ENCODE measurements around the gene DIRAS3. TPM values are rescaled to one million over a fixed set of nuclear protein-coding genes. Genes with fewer than 3 reads are reported as not detected.

The DIRAS3 gene
- total RNA-seq, 1 experiment from 2014 or later, result 1.9 TPM

DNA sequence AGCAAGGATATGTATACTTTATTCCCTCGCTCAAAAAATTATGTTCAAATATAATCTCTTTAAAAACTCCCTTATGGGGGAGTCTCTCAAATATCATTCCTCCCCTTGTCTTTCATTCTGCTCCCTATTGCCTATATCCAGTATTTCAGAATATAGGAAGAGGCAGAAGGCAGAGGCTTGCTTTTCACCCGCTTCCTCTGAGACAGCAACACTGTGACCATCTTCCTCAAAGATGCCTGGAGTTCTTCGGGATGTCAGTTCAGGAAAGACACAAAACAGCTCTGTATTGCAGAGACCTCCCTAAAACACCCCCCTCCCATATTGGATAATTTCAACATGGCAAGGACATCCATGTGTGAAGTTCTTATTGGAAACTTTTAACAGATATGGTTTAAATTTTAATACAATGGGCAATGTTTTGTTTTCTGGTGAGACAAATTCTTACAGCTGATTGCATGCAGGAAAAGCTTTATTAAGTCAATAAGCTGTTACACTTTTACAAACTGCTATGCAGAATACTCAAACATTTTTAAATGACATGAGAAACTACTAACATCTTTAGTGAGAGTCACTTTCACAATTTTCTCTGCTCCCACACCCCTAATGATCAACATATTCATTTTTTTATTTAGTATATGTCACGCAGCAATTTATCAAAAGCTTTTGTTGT is 4.8 kb downstream of the DIRAS3 start:
- ChIA-PET POLR2A (no interaction called here), RAD21 (ENCODE audit: low non-redundant PET in 1 of 2, low total read pairs in 2 of 2, uncharacterized antibody in 2 of 2, unreplicated experiment in 2 of 2) (no interaction called here), CTCF (no interaction called here)
- no peak for DNase-seq (ENCODE audit: low read depth, low spot score)
- H3K4me2 ChIP-seq (ENCODE audit: low read length), result no peak overlapping the region
- no peaks in the 10 kb centered on the region for H4K20me1 ChIP-seq (ENCODE audit: insufficient read depth)
- H3K36me3 ChIP-seq (ENCODE audit: control insufficient read depth in 1 of 2, insufficient read depth in 2 of 2, low read length in 2 of 2), result no peaks in the 10 kb centered on the region
- H3K4me3 ChIP-seq (replicated peaks in 1 of 2; ENCODE audit: low read depth in 1 of 2, low read length in 2 of 2), result no peak overlapping the region
- H3K79me2 ChIP-seq (ENCODE audit: insufficient read depth, low read length), result no peaks in the 10 kb centered on the region
- H3K27me3 ChIP-seq (ENCODE audit: insufficient read depth, low read length), result no peaks in the 10 kb centered on the region
- H3K27ac ChIP-seq (ENCODE audit: low read depth, low read length), result no peak overlapping the region
- no TSS peak for BruUV-seq (replicated peaks)
- peaks cover 0 to 5% of the 10 kb centered on the region in 2 experiments; a peak in 1 of 4 replicates for H3K4me1 ChIP-seq (ENCODE audit: control insufficient read depth in 1 of 2, insufficient read depth in 2 of 2, low read length in 2 of 2)
- no peaks in the 10 kb centered on the region for H3K9me2 ChIP-seq (ENCODE audit: insufficient read depth)
- H3K9ac ChIP-seq (ENCODE audit: low read length), result no peak overlapping the region
- no peaks in the 10 kb centered on the region for H3K9me3 ChIP-seq (ENCODE audit: control insufficient read depth in 1 of 2, insufficient read depth in 1 of 2, low read depth in 1 of 2, low read length in 2 of 2)
- TF ChIP-seq EZH2phosphoT487 (IDR thresholded peaks at IDR 0.05; ENCODE audit: borderline replicate concordance) (no peak), CBX3 (IDR thresholded peaks at IDR 0.05; ENCODE audit: low read depth) (no peak), ZFX (IDR thresholded peaks at IDR 0.05) (no peak), ELF1 (IDR thresholded peaks at IDR 0.05; ENCODE audit: borderline replicate concordance, low read depth) (no peak), POLR2A (IDR thresholded peaks at IDR 0.05; ENCODE audit: borderline replicate concordance, extremely low read depth, insufficient read depth, insufficient read length) (no peak), FOSL1 (IDR thresholded peaks at IDR 0.05; ENCODE audit: low read depth) (no peak)
- TF ChIP-seq, protein P1, sequence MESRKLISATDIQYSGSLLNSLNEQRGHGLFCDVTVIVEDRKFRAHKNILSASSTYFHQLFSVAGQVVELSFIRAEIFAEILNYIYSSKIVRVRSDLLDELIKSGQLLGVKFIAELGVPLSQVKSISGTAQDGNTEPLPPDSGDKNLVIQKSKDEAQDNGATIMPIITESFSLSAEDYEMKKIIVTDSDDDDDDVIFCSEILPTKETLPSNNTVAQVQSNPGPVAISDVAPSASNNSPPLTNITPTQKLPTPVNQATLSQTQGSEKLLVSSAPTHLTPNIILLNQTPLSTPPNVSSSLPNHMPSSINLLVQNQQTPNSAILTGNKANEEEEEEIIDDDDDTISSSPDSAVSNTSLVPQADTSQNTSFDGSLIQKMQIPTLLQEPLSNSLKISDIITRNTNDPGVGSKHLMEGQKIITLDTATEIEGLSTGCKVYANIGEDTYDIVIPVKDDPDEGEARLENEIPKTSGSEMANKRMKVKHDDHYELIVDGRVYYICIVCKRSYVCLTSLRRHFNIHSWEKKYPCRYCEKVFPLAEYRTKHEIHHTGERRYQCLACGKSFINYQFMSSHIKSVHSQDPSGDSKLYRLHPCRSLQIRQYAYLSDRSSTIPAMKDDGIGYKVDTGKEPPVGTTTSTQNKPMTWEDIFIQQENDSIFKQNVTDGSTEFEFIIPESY (IDR thresholded peaks at IDR 0.05; ENCODE audit: extremely low read depth, insufficient replicate concordance, low read length), result no peak
- TF ChIP-seq, protein P2, sequence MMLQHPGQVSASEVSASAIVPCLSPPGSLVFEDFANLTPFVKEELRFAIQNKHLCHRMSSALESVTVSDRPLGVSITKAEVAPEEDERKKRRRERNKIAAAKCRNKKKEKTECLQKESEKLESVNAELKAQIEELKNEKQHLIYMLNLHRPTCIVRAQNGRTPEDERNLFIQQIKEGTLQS (IDR thresholded peaks at IDR 0.05), result no peak
- TF ChIP-seq, protein P3, sequence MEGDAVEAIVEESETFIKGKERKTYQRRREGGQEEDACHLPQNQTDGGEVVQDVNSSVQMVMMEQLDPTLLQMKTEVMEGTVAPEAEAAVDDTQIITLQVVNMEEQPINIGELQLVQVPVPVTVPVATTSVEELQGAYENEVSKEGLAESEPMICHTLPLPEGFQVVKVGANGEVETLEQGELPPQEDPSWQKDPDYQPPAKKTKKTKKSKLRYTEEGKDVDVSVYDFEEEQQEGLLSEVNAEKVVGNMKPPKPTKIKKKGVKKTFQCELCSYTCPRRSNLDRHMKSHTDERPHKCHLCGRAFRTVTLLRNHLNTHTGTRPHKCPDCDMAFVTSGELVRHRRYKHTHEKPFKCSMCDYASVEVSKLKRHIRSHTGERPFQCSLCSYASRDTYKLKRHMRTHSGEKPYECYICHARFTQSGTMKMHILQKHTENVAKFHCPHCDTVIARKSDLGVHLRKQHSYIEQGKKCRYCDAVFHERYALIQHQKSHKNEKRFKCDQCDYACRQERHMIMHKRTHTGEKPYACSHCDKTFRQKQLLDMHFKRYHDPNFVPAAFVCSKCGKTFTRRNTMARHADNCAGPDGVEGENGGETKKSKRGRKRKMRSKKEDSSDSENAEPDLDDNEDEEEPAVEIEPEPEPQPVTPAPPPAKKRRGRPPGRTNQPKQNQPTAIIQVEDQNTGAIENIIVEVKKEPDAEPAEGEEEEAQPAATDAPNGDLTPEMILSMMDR (IDR thresholded peaks at IDR 0.05 in 2 of 3, conservative IDR thresholded peaks at IDR 0.05 in 1 of 3; ENCODE audit: borderline replicate concordance in 1 of 3, insufficient read depth in 1 of 3, low read depth in 2 of 3, low read length in 2 of 3), result no peak
- TF ChIP-seq, protein P4, sequence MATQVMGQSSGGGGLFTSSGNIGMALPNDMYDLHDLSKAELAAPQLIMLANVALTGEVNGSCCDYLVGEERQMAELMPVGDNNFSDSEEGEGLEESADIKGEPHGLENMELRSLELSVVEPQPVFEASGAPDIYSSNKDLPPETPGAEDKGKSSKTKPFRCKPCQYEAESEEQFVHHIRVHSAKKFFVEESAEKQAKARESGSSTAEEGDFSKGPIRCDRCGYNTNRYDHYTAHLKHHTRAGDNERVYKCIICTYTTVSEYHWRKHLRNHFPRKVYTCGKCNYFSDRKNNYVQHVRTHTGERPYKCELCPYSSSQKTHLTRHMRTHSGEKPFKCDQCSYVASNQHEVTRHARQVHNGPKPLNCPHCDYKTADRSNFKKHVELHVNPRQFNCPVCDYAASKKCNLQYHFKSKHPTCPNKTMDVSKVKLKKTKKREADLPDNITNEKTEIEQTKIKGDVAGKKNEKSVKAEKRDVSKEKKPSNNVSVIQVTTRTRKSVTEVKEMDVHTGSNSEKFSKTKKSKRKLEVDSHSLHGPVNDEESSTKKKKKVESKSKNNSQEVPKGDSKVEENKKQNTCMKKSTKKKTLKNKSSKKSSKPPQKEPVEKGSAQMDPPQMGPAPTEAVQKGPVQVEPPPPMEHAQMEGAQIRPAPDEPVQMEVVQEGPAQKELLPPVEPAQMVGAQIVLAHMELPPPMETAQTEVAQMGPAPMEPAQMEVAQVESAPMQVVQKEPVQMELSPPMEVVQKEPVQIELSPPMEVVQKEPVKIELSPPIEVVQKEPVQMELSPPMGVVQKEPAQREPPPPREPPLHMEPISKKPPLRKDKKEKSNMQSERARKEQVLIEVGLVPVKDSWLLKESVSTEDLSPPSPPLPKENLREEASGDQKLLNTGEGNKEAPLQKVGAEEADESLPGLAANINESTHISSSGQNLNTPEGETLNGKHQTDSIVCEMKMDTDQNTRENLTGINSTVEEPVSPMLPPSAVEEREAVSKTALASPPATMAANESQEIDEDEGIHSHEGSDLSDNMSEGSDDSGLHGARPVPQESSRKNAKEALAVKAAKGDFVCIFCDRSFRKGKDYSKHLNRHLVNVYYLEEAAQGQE (IDR thresholded peaks at IDR 0.05; ENCODE audit: low read depth), result no peak
- intact Hi-C loops (cut with micrococcal nuclease), result no loop called here
- no peak overlapping the region for H2AFZ ChIP-seq (ENCODE audit: low read depth, low read length, poor library complexity, severe bottlenecking)
- ATAC-seq, result no peak
